PC-9 (cell line): ENCODE results near the gene KCNK10.

Source experiments
- CTCF ChIP-seq: fragments of 200-600 bp; sonication (generic); conservative IDR thresholded peaks from 2 replicates; pipeline ENCODE4 v1.6.1; 2017; ENCODE audit warnings: mixed run types, antibody characterized with exemption, mild to moderate bottlenecking, moderate library complexity
- EZH2 ChIP-seq: fragments of 200-600 bp; sonication (generic); IDR thresholded peaks from 2 replicates; pipeline ENCODE4 v1.8.0; 2017; ENCODE audit warnings: antibody characterized with exemption, low read depth

- TF ChIP-seq CTCF (no peak), EZH2 (no peak)
Measured at GRCh38 chr14:88256997-88257950, 65.8 kb downstream of the KCNK10 start.
